Panc1 (cell line): ENCODE results near the gene NOPCHAP1. TPM values are rescaled to one million over a fixed set of nuclear protein-coding genes. Genes with fewer than 3 reads are reported as not detected.

Experiments used
- total RNA-seq: library from RNA; stranded (reverse); gene quantifications from one replicate; pipeline ENCODE4 v1.2.1, GENCODE V29; 2021; ENCODE audit not compliant: unreplicated experiment

The NOPCHAP1 gene
- total RNA-seq, 1 experiment from 2014 or later, result 24.0 TPM

Other genes starting within 250 kb of the NOPCHAP1 start
- gene SLC41A2, start 28.0 kb upstream of the NOPCHAP1 start, total RNA-seq, result 27.3 TPM
- 2.2 TPM for gene ALDH1L2, start 98.1 kb downstream of the NOPCHAP1 start, total RNA-seq
- 44.7 TPM for gene WASHC4, start 121.4 kb downstream of the NOPCHAP1 start, total RNA-seq
- gene APPL2, start 249.9 kb downstream of the NOPCHAP1 start, total RNA-seq, result 21.2 TPM